Eye (tissue), 1 donor: ENCODE results near the gene PYGL.
"Not testable (repeated sequence)": the region's sequence is repeated elsewhere in the genome, so short reads cannot be mapped to it uniquely, and the experiment has no call there.

ENCODE experiments used
- DNase-seq: peaks from one replicate; pipeline ENCODE4 v3.0.0-alpha.2; 2015

The PYGL gene

DNA sequence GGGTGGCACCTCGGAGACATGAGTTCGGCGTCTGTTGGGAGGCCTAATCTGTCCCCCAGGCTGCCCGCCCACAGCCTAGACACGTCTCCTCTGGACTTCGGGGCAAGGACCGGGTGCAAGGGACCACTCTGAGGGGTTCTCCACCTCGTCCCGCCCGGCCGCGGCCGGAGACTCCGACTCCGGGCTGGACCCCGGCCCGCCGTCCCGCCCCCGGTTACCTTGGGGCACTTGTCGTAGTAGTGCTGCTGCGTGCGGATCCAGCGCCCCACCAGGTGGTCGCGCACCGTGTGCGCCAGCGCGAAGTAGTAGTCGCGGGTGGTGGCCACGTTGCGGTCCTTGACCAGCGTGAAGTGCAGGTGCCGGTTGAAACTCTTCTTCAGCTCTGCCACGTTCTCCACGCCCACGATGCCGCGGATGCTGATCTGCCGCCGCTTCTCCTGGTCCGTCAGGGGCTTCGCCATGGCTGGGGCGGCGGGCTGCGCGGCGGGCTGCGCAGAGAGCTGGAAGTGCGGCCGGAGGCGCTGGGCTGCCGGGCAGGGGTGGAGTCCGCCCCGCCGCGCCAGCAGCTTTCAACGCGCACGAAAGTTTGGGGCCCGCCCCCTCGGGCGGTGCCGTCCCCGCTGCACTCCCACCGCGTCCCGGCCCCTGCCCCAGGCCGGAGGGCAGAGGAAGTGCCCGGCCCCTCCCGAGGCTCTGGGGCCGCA lies at the start of gene PYGL:
TSS of gene PYGL (minus strand) at position 541 of the 704 bp plus-strand sequence. CDS start at position 461, 80 bp downstream.
- peak; percentile 83 for DNase-seq

DNA sequence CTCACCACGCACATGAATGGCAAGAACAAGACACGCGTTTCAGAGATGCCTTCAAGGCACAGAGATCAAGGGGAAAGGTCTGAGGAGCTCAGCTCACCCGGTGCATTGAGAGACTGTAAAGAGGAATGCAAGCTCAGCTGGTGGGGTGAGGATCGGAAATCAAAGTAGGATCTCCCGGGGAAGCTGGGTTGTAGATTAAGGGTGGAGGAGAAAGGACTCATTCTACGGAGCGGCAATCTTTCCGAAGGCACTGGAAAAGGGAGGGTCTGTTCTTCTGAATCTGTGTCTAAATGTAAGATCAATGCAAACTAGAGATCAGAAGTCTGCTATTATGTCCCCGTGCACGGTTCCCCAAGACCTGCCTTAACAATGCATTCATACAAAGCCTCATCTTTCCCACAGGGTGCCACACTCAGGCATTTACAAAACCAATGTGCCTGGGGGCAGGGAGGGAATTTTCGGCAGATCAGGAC lies 41.6 kb upstream of the PYGL start:
- no peak for DNase-seq

DNA sequence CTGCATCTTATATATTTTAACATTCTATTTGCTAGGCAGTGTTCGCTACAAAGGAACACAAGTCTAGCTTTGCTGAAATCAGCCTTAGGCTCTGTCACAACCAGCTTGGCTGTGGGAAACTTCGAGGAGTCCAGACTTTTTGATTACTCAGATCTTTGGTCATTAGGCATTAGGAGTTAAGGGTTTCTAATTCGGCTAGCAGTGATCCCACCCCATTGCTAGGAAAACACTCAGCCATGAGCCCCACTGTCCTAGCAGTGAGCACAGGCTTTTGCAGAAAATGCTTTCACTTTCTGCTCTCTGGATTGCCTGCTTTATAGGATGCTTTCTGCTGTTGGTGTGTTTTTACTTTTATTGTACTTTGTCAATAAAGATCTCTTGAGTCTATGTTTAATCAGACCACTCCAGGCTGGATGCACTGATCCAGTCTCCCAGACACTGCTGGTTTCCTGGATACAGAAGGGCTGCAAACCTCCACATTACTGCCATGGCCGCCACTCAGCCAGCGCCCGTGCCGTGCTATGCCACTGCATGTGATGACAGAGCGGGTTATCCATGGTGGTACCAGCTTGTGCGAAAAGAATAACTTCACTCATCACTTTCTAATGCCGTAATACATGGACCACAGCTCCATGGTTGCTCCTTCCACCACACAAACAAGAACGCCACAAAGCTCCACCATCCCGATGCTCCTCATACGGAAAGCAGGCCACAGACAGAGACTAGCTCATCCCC lies 41.0 kb upstream of the PYGL start:
- no peak for DNase-seq

DNA sequence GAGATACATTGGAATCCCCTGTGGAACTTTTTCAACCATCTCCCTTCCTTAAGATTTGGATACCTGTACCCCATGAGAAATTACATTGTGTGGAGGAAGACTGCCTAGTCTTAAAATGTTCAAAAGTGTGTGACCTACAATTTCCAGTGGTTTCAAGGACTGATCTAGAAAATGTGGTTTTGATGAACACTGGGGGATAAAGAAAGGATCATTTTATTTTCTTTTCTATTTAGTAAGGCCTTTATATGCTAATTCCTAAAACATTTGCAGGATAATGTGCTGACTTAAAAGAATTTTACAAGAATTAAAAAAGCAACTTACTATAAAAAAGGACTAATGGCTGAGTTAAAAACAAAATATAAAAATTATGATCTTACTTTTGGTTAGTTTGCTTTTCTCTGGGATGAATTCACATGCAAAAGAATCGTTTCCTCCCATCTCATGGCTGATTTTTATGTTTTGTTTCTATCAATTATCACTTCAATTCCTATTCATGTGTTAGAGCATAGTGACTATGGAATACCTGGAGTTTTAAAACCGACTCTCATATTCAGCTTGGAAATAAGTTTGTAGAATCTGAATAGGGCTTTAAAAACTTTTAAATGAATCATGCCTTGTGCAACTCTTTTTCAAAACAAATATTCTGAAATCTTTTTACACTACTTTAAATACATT lies 39.9 kb upstream of the PYGL start:
- DNase-seq: no peak

DNA sequence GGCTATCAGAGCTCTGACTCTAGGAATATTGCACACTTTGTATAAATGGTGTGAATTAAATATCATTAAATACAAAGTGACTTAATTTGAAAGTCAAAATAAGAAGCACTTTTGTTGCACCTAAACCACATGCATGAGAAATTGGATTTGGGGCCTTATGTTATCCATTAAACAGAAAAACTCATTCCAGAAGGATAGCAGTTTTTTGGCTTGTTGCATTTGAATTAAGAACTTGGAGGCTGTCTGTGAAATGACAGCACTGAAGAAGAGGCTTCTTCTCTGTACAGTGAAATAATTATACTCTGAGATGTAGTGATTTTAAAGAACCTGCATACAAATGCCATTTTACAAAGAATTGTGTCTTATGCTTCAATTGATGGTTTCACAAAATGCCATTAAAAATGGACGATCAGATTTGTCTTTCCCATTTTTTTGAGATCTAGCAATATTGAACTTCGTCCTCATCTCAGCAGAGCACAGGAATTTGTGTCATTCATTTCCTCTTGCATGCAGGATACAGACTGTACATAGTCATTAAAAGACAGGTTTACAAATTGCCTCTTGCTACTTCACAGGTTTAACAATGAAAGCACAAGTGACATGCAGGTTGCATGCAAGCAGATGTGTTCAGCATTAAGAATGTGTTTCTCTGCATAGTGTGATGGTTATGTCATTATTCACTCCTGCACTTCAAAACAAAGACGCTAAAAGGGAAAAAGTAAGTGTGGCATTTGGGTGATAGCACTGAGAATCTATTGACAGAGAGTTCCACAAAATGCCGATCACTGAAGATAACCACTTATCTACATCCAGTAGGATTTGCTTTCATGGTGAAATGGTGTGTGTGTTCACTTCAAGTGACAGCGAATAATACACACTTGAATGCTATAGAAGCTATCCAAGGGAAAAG lies 35.9 kb upstream of the PYGL start:
- peak; percentile 60 for DNase-seq

DNA sequence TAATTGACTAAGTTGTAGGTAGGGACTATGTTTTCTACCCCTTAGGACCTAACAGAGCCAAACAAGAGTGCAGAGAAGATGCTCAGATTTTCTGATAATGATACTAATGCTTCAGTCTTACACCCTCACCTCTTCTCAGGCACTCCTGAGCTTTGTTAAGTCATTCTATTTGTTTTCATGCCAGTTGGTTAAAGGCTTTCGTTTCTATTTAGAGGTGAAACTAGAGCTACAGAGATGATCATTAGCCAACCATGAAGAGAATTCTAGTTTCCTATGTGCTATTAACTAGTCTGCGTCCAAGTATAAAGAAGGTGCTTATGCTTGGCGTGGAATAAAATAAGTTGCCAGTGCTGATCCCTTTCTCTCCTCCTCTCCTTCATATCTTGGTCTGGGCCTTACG lies 34.6 kb upstream of the PYGL start:
- no peak for DNase-seq

DNA sequence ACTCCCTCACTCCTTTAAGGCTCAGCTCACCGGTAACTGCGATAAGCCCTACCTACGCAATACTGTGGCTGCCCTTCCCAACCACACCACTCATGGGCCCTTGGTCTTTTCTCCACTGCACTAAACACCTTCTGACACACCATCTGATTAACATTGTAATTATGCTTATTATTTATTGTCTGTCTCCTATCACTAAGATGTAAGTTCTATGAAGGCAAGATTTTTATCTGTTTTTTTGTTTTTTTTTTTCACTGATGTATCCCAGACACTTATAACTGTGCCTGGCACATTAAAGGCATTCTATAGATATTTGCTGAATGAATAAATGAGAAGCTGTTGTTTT lies 34.2 kb upstream of the PYGL start:
- DNase-seq: no peak

DNA sequence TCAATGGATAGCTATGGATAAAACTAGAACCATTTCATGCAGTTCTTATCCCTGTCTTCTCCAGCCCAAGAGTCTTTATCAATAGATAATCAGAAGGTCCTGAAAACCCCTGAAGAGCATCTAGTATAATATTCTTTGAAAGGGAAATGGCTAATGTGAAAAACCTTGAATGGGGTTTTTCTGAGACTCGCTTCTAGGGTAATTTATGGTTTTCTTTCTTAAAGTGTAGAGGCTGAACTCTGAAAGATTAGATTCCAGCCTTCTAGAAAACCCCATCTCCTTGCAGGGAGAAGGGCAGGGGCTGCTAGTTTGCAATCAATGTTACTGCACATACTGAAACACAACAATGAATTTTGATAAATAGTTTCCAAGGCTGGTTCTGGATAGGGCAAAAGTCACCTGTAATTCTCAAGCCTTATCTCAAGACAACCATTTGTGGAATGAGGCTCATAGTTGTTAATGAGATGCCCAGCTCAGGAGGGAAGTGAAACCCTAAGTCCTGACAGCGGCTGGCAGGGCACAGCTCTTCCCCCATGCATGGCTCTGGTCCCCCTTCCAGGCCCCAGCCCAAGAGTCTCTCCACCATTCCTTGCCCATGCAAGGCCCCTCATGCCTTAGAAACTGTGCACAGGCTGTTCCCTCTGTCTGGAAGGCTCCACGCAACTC lies 33.7 kb upstream of the PYGL start:
- no peak for DNase-seq

DNA sequence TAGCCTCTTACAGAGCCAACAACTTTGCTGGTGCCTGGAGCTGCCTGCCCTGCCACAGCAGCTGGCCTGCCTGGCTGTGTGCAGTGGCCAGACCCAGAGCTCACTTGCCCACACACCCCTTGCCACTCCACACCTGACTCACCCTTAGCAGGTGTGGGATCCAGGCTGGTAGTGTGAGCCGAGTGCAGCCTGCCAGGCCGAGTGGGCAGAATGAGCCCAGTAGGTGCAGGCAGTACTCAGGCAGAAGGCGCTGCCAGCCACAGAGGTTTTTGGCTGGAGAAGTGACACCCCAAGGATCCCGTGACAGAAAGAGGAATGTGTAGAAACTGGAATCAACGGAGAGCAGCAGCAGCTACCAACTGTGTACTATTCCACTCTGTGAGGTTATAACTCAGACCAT lies 29.8 kb upstream of the PYGL start:
- no peak for DNase-seq

DNA sequence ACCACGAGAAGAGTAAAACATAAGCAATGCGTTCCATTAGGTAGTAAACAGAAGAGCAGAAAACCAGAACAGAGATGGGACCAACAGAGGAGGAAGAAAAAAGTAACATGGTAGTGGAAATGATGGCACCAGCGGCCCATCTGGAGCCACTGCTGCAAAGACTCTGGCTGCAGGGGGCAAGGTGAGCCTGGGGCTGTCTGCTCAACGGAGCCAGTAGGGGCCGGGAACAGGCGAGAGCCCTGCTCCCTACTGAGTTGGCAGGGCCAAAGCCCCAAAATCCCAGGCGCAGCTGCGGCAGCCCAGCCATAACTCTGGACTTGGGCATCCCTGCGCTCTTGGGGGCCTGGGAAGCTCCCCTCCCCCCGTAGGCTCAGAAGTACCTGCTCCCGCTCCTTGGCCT lies 28.5 kb upstream of the PYGL start:
- DNase-seq: no peak

DNA sequence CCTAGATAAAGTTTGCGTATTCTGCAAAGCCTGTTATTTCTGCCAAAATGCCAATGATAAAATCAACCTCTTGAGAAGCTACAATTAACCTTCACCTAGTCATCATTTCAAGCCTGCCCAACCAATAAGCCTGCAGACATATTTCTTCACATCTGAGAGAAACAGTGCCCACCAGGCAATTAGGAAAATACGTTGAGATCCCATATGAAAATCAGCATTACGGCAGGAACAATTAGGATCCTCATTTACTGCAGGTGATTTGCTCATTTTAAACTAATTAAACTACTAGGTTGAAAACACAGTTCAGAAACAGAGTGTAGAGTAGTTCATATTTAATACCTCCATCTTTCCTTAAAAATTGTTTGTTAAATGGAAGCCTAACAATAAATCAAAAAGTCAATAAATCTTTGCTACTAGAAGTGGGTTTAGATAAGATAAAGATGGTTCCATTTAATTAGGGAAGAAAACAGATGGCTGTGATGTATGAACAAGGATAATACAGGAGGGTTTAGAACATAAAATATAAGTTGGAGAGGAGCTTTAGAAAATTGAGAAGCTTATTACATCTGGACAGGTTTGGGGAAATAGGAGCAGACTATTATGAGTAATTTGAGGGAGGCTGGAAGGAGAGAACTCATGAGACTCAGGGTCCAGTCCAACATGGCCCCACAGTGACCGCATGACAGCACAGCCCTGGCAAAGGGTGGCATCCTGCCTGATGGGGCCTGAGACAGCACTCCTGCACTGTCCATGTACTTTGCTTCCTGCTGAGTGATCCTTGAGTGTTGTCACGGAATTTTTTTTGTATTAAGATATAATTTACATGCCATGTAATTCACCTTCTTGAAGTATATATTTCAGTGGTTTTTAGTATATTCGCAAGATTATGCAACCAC lies 26.9 kb upstream of the PYGL start:
- no peak for DNase-seq

DNA sequence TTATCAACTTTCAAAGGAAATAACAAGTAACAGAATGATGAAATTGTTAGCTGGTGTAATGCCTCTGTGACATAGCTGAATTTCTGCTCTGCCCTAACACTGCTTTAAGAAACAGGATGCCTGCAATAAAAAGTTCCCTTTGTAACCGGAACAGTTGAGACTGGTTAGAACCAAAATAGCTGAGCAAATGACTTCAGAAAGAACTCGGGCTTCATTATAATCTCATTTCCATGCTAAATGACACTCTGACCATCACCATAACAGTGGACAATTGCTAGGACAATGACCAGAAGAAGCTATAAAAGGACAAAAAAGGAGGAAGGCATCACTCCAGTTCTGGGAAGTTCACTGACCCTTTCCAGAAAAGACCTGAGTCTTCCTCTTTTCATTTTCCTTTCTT lies 23.5 kb upstream of the PYGL start:
- DNase-seq: no peak

DNA sequence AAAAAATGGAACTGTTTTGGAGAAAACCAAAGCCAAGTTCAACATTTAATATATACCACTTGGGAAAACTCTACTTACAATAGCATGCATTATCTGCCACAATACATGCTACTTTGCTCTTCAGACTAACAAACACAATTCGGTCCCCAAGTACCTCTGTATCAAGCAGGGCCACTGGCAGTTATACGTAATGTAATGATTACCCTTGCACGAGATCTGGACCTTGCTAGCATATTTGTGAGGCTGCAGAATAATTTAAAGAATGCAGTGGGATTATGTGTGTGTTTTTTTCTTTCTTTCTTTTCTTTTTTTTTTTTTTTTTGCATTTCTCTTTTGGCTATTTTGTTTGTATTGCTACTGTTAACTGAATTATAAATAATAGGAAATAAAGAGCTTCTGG lies 22.8 kb upstream of the PYGL start:
- DNase-seq: no peak

DNA sequence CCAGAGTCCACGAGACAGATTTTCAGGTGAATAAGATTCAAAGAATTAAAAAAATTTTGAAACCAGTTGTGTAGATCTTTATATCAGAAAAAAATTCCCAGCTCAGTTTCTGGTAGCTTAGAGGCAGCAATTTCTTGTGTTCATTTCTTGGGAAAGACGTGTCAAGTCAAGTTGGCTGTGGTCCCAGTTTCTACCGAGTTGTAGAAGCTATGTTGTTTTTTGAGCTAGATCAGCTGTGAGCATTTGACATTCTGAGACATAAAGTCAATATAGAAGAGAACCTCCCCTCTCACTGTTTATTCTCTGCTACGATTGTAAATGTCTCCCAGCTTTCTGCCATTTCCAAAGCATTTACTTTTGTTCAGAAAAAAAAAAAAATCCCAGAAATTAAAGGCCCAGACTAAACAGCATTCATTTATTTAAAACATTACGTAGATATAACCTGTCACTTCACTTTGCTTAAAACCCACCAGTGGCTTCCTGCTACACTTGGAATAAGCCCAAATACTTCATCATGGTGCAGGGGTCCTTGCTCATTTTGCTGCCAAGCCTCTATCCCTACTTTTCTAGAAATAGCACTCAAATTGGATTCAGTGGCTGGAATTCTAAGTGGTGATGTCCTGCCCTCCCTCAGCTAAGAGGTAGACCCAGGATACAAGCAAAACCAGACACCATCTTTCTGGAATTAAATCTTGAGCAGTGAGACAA lies 20.6 kb upstream of the PYGL start:
- DNase-seq: peak; percentile 81

DNA sequence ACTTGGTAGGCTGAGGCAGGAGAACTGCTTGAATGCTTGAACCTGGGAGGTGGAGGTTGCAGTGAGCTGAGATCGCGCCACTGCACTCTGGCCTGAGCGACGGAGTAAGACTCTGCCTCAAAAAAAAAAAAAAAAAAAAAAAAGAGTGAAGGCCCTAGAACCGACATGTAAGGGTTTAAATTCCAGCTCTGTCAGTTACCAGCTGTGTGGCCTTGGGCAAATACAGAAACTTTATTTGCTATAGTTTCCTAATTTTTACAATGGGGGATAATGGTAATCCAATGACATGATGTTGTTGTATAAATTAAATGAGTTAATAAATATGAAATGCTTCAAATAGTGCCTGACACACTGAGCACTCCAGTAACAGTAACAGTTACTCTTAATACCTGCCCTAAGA lies 19.6 kb upstream of the PYGL start:
- DNase-seq: no peak

DNA sequence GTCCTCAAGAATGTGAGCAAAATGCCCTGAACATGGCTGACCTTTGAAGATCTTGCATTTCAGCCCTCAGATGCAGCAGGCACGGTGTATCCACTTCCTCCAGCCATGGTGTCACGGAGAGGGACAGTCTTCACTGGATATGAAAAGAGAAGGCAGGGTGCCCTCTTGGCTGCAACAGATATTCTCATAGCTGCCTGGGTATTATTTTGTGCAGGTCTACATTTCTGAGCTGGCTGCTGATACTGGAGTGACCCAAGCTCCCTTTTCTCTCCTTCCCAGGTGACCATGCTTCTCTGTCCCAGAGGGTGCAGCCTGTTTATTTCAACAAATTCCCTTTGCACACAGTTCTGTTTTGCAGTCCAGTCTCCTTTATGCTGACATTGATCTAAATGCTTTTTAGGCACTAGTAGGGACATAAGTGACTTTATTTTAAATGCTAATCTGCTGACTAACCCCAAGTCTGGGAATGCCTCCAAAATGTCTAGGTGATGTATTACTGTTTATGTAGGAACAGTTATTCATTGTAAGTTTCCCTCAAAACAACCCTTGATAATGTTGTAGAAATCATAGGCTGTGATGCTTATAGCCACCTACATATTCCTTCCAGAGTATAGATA lies 17.4 kb upstream of the PYGL start:
- DNase-seq: peak; percentile 37

DNA sequence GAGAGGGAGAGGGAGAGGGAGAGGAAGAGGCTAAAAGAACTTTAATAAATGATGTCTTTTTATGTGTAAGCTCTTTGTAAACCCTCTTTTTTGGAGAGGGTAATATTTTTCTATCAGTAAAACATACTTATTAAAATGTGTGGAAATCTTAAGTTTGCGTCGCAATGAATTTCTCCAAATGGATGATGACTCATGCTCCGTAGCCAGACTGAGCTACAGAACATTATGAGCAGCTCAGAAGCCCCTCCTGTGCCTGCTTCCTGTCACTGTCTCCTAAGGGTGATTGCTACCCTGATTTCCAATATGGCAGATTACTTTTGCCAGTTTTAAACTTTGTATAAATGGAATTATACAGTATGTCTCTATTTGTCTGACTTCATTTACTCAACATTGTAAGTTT lies 13.0 kb upstream of the PYGL start:
- DNase-seq: no peak

DNA sequence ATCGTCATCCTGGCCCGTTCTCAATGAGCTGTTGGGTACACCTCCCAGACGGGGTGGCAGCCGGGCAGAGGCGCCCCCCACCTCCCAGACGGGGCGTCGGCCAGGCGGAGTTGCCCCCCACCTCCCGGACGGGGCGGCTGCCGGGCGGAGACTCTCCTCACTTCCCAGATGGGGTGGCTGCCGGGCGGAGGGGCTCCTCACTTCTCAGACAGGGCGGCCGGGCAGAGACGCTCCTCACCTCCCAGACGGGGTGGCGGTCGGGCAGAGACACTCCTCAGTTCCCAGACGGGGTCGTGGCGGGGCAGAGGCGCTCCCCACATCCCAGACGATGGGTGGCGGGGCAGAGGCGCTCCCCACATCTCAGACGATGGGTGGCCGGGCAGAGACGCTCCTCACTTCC lies 12.1 kb upstream of the PYGL start:
- not testable (repeated sequence) for DNase-seq

DNA sequence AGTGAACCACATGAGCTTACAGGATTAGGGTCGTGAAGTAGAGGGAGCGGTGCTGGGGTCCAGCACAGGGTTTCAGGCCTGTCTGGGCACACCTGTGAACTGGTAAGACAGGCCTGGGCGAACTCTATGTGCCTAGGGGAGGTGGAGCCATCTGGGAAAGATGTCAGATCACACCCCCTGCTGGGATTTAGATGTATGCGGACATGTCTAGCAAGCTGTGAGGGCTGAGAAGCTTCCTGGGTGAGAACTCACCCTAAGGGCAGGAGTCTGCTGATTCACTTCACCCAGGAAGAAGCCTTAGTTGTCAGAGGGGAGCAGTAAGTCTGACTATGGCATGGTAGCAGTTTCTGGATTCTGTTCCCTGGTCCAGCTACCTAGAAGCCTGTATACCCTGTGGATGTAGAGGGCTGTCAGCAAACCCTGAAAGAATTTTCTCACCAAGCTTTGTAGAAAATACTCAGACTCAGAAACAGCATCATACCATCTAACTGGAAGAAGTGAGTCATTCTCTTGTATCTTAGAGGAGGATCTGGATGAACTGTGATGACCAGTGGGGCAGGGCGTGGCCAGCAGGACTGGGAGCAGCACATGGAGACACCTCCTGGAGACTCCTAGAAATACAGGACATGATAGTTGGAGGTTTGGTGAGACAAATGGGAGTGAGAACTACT lies 11.2 kb upstream of the PYGL start:
- peak; percentile 73 for DNase-seq
